ENCODE data around the gene KIZ. TPM values are rescaled to one million over a fixed set of nuclear protein-coding genes. Genes with fewer than 3 reads are reported as not detected.

The KIZ gene
- total RNA-seq, 1 donor from 2014 or later, result 12.2 TPM

GRCh38 chr20:21157006-21157405 is 31.1 kb downstream of the KIZ start:
- Mint-ChIP-seq H3K4me1 (ENCODE audit: low read depth) (no peaks in the 10 kb centered on the region), H3K36me3 (ENCODE audit: low read depth) (peaks cover 5% of the 10 kb centered on the region), H3K27ac (ENCODE audit: unreplicated experiment) (no peak overlapping the region), H3K9me3 (ENCODE audit: low read depth) (no peaks in the 10 kb centered on the region), H3K4me3 (ENCODE audit: unreplicated experiment) (no peak overlapping the region), H3K27me3 (ENCODE audit: low read depth) (no peaks in the 10 kb centered on the region)
- DNase-seq (ENCODE audit: low spot score), result no peak
- TF ChIP-seq CTCF (IDR thresholded peaks at IDR 0.05), result no peak

DNA sequence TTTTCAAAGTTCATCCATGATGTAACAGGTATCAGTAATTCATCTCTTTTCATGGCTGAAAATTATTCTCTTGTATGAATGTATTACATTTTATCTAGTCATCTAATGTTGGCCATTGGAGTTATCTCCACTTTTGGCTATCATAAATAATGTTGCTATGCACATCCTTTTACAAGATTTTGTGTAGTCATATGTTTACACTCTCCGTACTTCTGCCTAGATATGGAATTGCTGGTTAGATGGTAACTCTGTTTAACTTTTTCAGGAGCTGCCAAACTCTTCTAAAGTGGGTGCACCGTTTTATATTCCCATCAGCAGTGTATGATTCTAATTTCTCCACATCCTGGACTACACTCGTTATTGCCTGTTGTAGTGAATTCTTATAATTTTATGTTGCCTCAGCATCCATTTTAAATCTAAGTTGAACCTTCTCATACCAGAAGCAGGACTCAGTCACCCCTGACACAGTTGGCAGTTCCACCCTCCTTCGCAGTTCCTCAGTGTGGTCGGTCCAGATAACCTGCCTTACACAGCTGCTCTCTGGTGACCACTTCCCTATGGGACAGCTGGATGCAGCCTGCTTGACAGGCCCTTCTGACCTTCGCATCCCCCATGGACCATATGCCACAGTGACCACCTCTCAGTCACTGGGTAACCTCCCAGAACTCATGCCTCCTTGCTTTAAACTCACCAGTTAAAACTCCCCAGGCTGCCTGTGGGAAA is 33.9 kb downstream of the KIZ start:
- Mint-ChIP-seq H3K4me3 (ENCODE audit: unreplicated experiment) (no peak overlapping the region), H3K27me3 (ENCODE audit: low read depth) (no peaks in the 10 kb centered on the region), H3K36me3 (ENCODE audit: low read depth) (peaks cover 16% of the 10 kb centered on the region), H3K4me1 (ENCODE audit: low read depth) (no peaks in the 10 kb centered on the region), H3K9me3 (ENCODE audit: low read depth) (no peaks in the 10 kb centered on the region), H3K27ac (ENCODE audit: unreplicated experiment) (no peak overlapping the region)
- TF ChIP-seq CTCF (IDR thresholded peaks at IDR 0.05), result no peak
- no peak for DNase-seq (ENCODE audit: low spot score)

- H3K27ac Mint-ChIP-seq (ENCODE audit: unreplicated experiment), result no peak overlapping the region
- H3K36me3 Mint-ChIP-seq (ENCODE audit: low read depth), result peaks cover 17% of the 10 kb centered on the region
- no peaks in the 10 kb centered on the region for H3K27me3 Mint-ChIP-seq (ENCODE audit: low read depth)
- no peaks in the 10 kb centered on the region for H3K9me3 Mint-ChIP-seq (ENCODE audit: low read depth)
- DNase-seq (ENCODE audit: low spot score), result no peak
- H3K4me3 Mint-ChIP-seq (ENCODE audit: unreplicated experiment), result no peak overlapping the region
- no peaks in the 10 kb centered on the region for H3K4me1 Mint-ChIP-seq (ENCODE audit: low read depth)
- no peak for TF ChIP-seq CTCF (IDR thresholded peaks at IDR 0.05)
Measured at GRCh38 chr20:21161926-21162325, 36.0 kb downstream of the KIZ start.

DNA sequence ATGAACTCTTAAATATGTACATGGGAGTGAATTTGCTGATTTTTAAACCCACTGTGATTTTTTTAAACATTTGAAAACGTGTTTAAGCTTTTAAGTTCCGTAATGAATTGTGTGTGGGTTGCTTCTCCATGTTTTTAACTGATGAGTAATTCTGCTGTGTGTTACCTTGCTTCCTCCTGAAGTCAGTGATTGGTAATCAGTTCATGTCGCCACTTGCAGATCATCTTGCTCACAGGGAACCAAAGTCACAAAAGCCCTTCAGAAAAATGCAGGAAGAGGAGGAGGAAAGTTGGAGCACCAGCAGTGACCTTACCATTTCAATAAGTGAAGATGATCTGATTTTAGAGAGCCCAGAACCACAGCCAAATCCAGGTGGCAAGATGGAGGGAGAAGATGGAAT is 36.7 kb downstream of the KIZ start:
- Mint-ChIP-seq H3K36me3 (ENCODE audit: low read depth) (peaks cover 17% of the 10 kb centered on the region), H3K27me3 (ENCODE audit: low read depth) (no peaks in the 10 kb centered on the region), H3K4me3 (ENCODE audit: unreplicated experiment) (no peak overlapping the region), H3K4me1 (ENCODE audit: low read depth) (no peaks in the 10 kb centered on the region), H3K9me3 (ENCODE audit: low read depth) (no peaks in the 10 kb centered on the region), H3K27ac (ENCODE audit: unreplicated experiment) (no peak overlapping the region)
- no peak for TF ChIP-seq CTCF (IDR thresholded peaks at IDR 0.05)
- no peak for DNase-seq (ENCODE audit: low spot score)

DNA sequence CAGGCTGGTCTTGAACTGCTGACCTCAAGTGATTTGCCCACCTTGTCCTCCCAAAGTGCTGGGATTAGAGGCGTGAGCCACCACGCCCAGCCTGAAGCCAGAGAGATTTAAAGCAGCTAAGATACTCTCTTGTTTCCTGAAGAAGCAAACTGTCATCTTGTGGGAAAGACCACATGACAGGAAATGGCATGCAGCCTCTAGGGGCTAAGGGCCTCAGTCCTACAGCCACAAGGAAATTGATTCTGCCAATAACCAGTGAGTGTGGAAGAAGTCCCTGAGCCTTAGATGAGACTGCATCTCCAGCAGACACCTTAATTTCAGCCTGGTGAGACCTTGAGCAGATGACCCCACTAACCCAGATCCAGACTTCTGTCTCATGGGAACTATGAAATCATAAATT is 40.9 kb downstream of the KIZ start:
- TF ChIP-seq CTCF (IDR thresholded peaks at IDR 0.05), result no peak
- no peak overlapping the region for H3K27ac Mint-ChIP-seq (ENCODE audit: unreplicated experiment)
- peaks cover 4% of the 10 kb centered on the region for H3K9me3 Mint-ChIP-seq (ENCODE audit: low read depth)
- no peak for DNase-seq (ENCODE audit: low spot score)
- no peak overlapping the region for H3K4me3 Mint-ChIP-seq (ENCODE audit: unreplicated experiment)
- peaks cover 26% of the 10 kb centered on the region for H3K36me3 Mint-ChIP-seq (ENCODE audit: low read depth)
- no peaks in the 10 kb centered on the region for H3K27me3 Mint-ChIP-seq (ENCODE audit: low read depth)
- H3K4me1 Mint-ChIP-seq (ENCODE audit: low read depth), result no peaks in the 10 kb centered on the region
